ENCODE data around the gene EFNB3. TPM values are rescaled to one million over a fixed set of nuclear protein-coding genes. Genes with fewer than 3 reads are reported as not detected.

Gene EFNB3
- total and polyA plus RNA-seq, 2 of the 13 experiments (the other 11 are each of a cell fraction or from before 2014, with no cell fraction given) = 0.07 to 0.25 TPM

- TF ChIP-seq HNF1B (CRISPR knock-in tag; IDR thresholded peaks at IDR 0.05) (no peak), KDM4B (CRISPR knock-in tag; IDR thresholded peaks at IDR 0.05) (no peak), SP1 (IDR thresholded peaks at IDR 0.05) (no peak), SP1 (CRISPR knock-in tag; IDR thresholded peaks at IDR 0.05) (peak; percentile 97), PRPF4 (IDR thresholded peaks at IDR 0.05; ENCODE audit: low read depth, low read length, poor library complexity, severe bottlenecking) (no peak), ZNF574 (CRISPR knock-in tag; IDR thresholded peaks at IDR 0.05) (peak; percentile 64; the same call in 1 of the 2 replicates), KLF6 (CRISPR knock-in tag; IDR thresholded peaks at IDR 0.05) (no peak), ZBTB39 (CRISPR knock-in tag; IDR thresholded peaks at IDR 0.05) (no peak), USF2 (IDR thresholded peaks at IDR 0.05; ENCODE audit: low read depth, low read length) (no peak), USF2 (CRISPR knock-in tag; IDR thresholded peaks at IDR 0.05; ENCODE audit: borderline replicate concordance) (no peak), YY1 (IDR thresholded peaks at IDR 0.05; ENCODE audit: insufficient read depth, insufficient replicate concordance, low read depth, low read length) (peak; percentile 69), DPF2 (CRISPR knock-in tag; IDR thresholded peaks at IDR 0.05; ENCODE audit: borderline replicate concordance, low read depth) (no peak), GMEB2 (CRISPR knock-in tag; IDR thresholded peaks at IDR 0.05; ENCODE audit: low read depth) (peak; percentile 46; the same call in 1 of the 2 replicates), CREBL2 (CRISPR knock-in tag; IDR thresholded peaks at IDR 0.05; ENCODE audit: borderline replicate concordance) (no peak), ZNF251 (CRISPR knock-in tag; IDR thresholded peaks at IDR 0.05) (no peak), ZNF143 (CRISPR knock-in tag; IDR thresholded peaks at IDR 0.05) (peak; percentile 73), POLR2AphosphoS2 (IDR thresholded peaks at IDR 0.05; ENCODE audit: low read depth, low read length) (no peak), FLYWCH1 (CRISPR knock-in tag; IDR thresholded peaks at IDR 0.05) (no peak), RAD51 (IDR thresholded peaks at IDR 0.05; ENCODE audit: borderline replicate concordance) (no peak)
Measured at GRCh38 chr17:7685533-7686221, 19.3 kb upstream of the EFNB3 start (continued).

Data from HepG2 (cell line).